GM12891 (cell line): ENCODE data around the gene KCNMB2.

Experiments used
- DNase-seq: peaks from one replicate; pipeline ENCODE4 v3.0.0; 2011; ENCODE audit warnings: low spot score; ENCODE audit not compliant: insufficient read length
- FAIRE-seq: peaks from 2 replicates; lab custom pipeline; 2011; peaks lifted over from hg19 to GRCh38; lab: Jason Lieb, UNC
- PAX5 ChIP-seq: IDR thresholded peaks from 2 replicates; pipeline ENCODE4 v1.6.1; 2011; ENCODE audit warnings: low read length, moderate library complexity, mild to moderate bottlenecking; ENCODE audit not compliant: insufficient read depth, severe bottlenecking
- POLR2A ChIP-seq: IDR thresholded peaks from 2 replicates; pipeline ENCODE4 v1.6.1; 2011; ENCODE audit warnings: low read depth, low read length, control low read depth
- POLR2AphosphoS5 ChIP-seq: IDR thresholded peaks from 2 replicates; pipeline ENCODE4 v1.6.1; 2011; ENCODE audit warnings: low read depth, low read length, control low read depth
- POU2F2 ChIP-seq: IDR thresholded peaks from 2 replicates; pipeline ENCODE4 v1.6.1; 2011; ENCODE audit warnings: low read depth, mild to moderate bottlenecking, control low read depth, low read length, moderate library complexity
- SPI1 ChIP-seq: IDR thresholded peaks from 2 replicates; pipeline ENCODE4 v1.6.1; 2011; ENCODE audit warnings: low read depth, low read length, control low read depth
- TAF1 ChIP-seq: IDR thresholded peaks from 2 replicates; pipeline ENCODE4 v1.6.1; 2011; ENCODE audit warnings: low read depth, low read length, control low read depth

The KCNMB2 gene

DNA sequence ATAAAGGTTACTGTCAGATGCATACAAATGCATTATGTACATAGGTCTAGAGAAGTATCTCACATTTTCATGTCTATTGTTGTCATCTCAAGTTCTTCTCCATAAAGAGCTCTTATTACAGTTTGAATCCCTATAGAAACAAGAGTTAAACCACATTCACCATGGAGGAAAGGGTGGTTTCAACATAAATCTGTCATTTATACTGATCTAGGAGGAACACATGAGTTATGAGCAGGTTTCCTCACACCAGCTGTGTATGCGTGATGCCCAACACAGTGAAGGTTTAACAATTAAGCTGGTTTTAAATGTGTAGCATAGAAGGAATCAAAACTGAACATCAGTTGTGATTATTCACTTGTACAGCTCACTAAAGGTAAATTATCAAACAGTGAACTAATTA, 251.7 kb downstream of the KCNMB2 start:
- TF ChIP-seq TAF1, result no peak
- TF ChIP-seq POLR2AphosphoS5, result no peak
- TF ChIP-seq POLR2A, result no peak
- TF ChIP-seq SPI1, result no peak
- TF ChIP-seq POU2F2, result no peak
- TF ChIP-seq PAX5, result no peak
- DNase-seq (no peak), FAIRE-seq (peak; percentile 38)

GRCh38 chr3:178794711-178795110, 258.5 kb downstream of the KCNMB2 start:
- TF ChIP-seq PAX5, result no peak
- TF ChIP-seq TAF1, result no peak
- no peak for TF ChIP-seq POLR2AphosphoS5
- TF ChIP-seq POLR2A, result no peak
- TF ChIP-seq SPI1, result no peak
- no peak for TF ChIP-seq POU2F2
- no peak for FAIRE-seq

GRCh38 chr3:178795349-178795748, 259.1 kb downstream of the KCNMB2 start:
- no peak for DNase-seq
- TF ChIP-seq POLR2AphosphoS5, result no peak
- no peak for TF ChIP-seq PAX5
- TF ChIP-seq SPI1, result no peak
- TF ChIP-seq POU2F2, result no peak
- no peak for TF ChIP-seq TAF1
- TF ChIP-seq POLR2A, result no peak
- FAIRE-seq, result no peak

More at GRCh38 chr3:178794711-178795110, 258.5 kb downstream of the KCNMB2 start:
- no peak for DNase-seq

DNA sequence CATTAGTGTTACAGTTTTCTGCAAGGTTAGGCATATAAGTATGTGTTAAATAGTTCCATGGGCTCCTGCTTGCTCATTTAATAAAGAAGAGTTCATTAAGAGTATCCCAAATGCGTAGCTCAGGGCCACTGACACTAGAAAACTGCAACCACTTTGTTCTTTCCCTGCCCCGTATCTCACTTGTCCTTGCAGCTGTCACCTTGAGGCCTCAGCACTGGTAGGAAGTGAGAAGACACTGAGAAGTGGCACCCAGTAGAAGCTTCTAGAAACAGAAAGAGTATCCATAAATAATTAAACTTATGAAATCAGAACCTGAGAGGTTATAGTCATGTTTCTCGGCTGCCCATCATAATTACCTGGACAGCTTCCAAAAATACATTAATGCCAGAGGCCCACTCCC, 266.0 kb downstream of the KCNMB2 start:
- no peak for FAIRE-seq
- TF ChIP-seq POU2F2, result no peak
- no peak for TF ChIP-seq POLR2A
- no peak for TF ChIP-seq POLR2AphosphoS5
- no peak for TF ChIP-seq SPI1
- TF ChIP-seq PAX5, result no peak
- no peak for TF ChIP-seq TAF1
- DNase-seq, result no peak

- TF ChIP-seq PAX5, result no peak
- no peak for TF ChIP-seq TAF1
- TF ChIP-seq SPI1, result no peak
- no peak for TF ChIP-seq POLR2AphosphoS5
- TF ChIP-seq POU2F2, result no peak
- TF ChIP-seq POLR2A, result no peak
- DNase-seq (no peak), FAIRE-seq (no peak)
Observed at GRCh38 chr3:178802993-178803693, 266.9 kb downstream of the KCNMB2 start.

DNA sequence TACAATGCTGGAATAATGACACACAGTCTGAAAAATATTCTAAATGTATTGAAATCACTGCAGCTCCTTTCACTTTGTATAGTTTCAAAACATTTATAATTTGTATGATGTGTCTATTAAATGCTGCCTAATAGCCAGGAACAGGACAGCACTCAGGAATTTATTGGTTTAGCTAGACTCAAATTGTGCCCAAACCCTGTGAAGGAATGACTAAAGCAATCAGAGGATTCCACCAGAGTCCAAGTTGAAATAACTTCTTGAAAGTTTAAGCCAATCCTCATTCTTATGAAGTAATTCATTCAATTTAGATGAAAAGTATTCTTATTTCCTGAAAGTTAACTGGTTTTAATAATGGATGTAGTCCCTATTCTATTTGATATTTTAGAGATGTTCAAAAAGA, 268.4 kb downstream of the KCNMB2 start:
- DNase-seq (no peak), FAIRE-seq (no peak)
- TF ChIP-seq POU2F2 (no peak), PAX5 (no peak), SPI1 (no peak), POLR2AphosphoS5 (no peak), TAF1 (no peak), POLR2A (no peak)

DNA sequence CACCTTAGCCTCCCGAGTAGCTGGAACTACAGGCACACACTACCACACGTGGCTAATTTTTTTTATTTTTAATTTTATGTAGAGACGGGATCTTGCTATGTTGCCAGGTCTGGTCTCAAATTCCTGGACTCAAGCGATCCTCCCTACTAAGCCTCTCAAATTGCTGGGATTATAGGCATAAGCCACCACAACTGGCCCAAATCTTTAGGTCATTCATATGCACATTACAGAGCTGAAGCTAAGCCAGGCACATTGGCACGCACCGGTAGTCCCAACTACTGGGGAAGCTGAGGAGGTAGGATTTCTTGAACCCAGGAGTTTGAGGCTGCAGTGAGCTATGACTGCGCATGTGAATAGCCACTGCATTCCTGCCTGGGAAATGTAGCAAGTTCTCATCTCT, 269.5 kb downstream of the KCNMB2 start:
- no peak for TF ChIP-seq SPI1
- TF ChIP-seq PAX5, result no peak
- TF ChIP-seq POLR2A, result no peak
- no peak for TF ChIP-seq TAF1
- no peak for TF ChIP-seq POU2F2
- no peak for TF ChIP-seq POLR2AphosphoS5
- DNase-seq, result no peak
- no peak for FAIRE-seq

DNA sequence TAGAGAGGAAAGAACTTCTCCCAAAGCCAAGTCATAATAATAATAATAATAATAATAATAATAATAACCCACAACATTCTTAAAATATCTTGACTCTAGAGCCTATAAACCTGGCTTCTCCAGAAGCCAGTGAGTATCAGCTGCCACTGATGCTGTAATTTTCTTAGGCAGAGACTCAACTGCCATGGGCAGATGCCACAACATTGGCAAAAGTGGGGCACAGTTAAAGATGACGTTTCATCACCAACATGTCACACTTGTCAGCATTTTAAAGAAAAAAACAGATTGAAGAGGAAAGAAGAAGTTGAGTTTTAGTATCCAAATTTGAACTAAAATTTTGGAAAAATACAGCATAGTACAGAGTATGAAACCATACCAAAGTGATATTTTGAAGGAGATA, 270.4 kb downstream of the KCNMB2 start:
- DNase-seq (no peak), FAIRE-seq (no peak)
- no peak for TF ChIP-seq TAF1
- TF ChIP-seq POLR2AphosphoS5, result no peak
- TF ChIP-seq POLR2A, result no peak

DNA sequence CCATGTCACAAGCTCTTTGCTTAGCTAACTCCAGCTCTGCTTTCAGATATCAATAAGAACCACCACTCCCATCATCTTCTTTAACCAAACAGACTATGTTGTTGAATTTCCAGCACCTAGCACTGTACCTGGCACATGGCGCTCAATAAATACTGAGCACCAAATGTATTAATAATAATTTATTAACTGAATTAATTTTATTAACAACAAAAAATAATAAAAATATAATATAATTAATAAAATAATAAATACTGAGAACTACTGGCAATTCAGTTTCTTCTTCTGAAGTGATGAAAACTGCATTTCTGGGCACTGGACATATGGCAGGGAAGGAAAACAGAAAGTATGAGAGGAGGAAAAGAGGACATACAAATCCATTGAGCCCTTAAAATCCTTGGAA, 271.5 kb downstream of the KCNMB2 start:
- TF ChIP-seq POU2F2 (no peak), PAX5 (no peak), TAF1 (no peak), SPI1 (no peak), POLR2A (no peak), POLR2AphosphoS5 (no peak)
- FAIRE-seq, result no peak
- DNase-seq, result no peak

DNA sequence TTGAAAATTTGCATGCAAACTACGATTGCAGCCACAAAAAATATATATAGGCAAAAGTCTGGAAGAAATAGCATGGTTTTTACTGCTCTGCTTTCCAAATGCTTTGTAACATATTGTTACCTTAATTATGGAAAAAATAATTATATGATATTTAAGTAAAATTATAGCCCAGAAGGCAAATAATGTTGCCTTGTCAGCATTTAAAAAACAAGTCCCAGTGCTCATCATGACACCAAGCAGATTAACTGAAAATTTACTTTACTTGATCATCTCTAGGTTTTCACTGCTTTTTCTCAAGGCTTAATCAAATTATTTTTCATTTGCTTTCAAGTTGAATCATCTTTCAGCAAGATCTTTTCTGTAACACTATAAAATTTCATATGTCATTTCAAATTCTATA, 272.5 kb downstream of the KCNMB2 start:
- TF ChIP-seq POU2F2 (no peak), POLR2A (no peak), TAF1 (no peak)
- DNase-seq, result no peak
- FAIRE-seq, result no peak
